ENCODE data around the gene UST. TPM values are rescaled to one million over a fixed set of nuclear protein-coding genes. Genes with fewer than 3 reads are reported as not detected.

The UST gene
- total RNA-seq, 4 donors from 2014 or later = 2.9 to 12.0 (median 5.7) TPM

DNA sequence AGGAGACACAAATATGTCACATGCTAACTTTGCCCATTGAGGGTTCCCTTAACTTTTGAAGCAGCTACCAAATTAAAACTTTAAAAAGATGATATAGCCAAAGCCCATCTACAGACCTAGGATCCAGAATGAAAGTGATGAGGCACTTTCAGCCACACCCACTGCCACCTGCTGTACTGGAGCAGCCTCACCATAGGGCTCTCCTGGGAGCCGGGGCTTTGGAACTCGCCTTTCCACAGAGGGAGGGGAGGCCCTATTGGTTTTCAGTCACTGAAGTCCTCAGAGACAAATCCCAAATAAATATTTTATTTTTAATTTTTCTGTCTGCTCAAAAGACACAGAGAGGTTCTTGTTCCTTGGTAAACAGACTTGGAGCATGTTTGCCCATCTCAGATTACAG lies 332.6 kb downstream of the UST start:
- H3K9me3 ChIP-seq = no peaks in the 10 kb centered on the region
- peak overlapping the region in 2 of 4 donors; percentile 2 to 67 for H3K27ac ChIP-seq
- peaks cover 0 to 11% (median 0%) of the 10 kb centered on the region in 3 donors for H3K36me3 ChIP-seq
- no peak overlapping the region for H3K4me3 ChIP-seq
- no peak for DNase-seq
- no peak for TF ChIP-seq CTCF (IDR thresholded peaks at IDR 0.05)
- 69 to 80% methylated on average over 2 of the region's 2 CpGs for WGBS, 2 donors
- no peaks in the 10 kb centered on the region for H3K27me3 ChIP-seq
- intact Hi-C loops (cut with DNase I) = no loop called here
- H3K4me1 ChIP-seq = peaks cover 0 to 29% (median 10%) of the 10 kb centered on the region in 3 donors

- 21 to 29% methylated on average over 5 to 6 of the region's 6 CpGs for WGBS, 2 donors
- no peak overlapping the region for H3K4me3 ChIP-seq
- no peak for TF ChIP-seq POLR2A (IDR thresholded peaks at IDR 0.05)
- TF ChIP-seq CTCF (IDR thresholded peaks at IDR 0.05) = no peak
- intact Hi-C loops (cut with DNase I) = loop anchor here (5.0 kb wide), 2 partner anchors 48 to 352 kb away; no protein-coding TSS in a partner anchor
- peaks cover 0 to 6% (median 0%) of the 10 kb centered on the region in 3 donors for H3K36me3 ChIP-seq
- peaks cover 0 to 29% (median 10%) of the 10 kb centered on the region in 3 donors for H3K4me1 ChIP-seq
- peak overlapping the region in 3 of 4 donors; percentile 7 to 70 (median 67) for H3K27ac ChIP-seq
- DNase-seq = no peak
- H3K27me3 ChIP-seq = no peaks in the 10 kb centered on the region
- H3K9me3 ChIP-seq = no peaks in the 10 kb centered on the region
Measured at GRCh38 chr6:149079911-149080491, 333.2 kb downstream of the UST start.

- H3K4me1 ChIP-seq = peaks cover 0 to 29% (median 10%) of the 10 kb centered on the region in 3 donors
- peak overlapping the region in 3 of 4 donors; percentile 7 to 70 (median 67) for H3K27ac ChIP-seq
- no peak for TF ChIP-seq CTCF (IDR thresholded peaks at IDR 0.05)
- TF ChIP-seq POLR2A (IDR thresholded peaks at IDR 0.05) = no peak
- H3K9me3 ChIP-seq = no peaks in the 10 kb centered on the region
- H3K36me3 ChIP-seq = peaks cover 0 to under 1% (median 0%) of the 10 kb centered on the region in 3 donors
- H3K27me3 ChIP-seq = no peaks in the 10 kb centered on the region
- intact Hi-C loops (cut with DNase I) = loop anchor here (5.0 kb wide), 2 partner anchors 48 to 352 kb away; no protein-coding TSS in a partner anchor
- 68 to 77% methylated on average over 4 to 5 of the region's 5 CpGs for WGBS, 2 donors
- H3K4me3 ChIP-seq = no peak overlapping the region
- DNase-seq = no peak
Measured at GRCh38 chr6:149080511-149080910, 333.7 kb downstream of the UST start.

DNA sequence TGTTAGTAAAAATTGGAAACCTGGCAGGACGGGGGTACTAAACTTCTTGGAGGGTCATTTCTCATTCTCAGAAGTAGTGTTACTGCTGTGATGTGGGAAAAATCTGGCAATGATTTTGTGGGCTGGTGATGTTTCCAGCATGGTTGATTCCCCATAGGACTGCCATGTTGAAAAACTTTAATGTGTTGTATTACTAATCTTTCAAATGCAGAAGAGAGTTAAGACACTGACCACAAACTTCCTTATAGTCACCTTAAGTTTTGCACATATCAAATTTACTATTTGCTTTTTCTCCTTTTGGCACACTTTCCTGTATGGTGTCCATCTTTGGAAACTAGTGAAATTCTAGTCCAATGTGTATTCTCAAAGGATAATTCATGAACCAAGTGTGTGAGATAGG lies 334.5 kb downstream of the UST start:
- Histone ChIP-seq H3K4me1 (peaks cover 0 to 29% (median 10%) of the 10 kb centered on the region in 3 donors), H3K36me3 (no peaks in the 10 kb centered on the region), H3K4me3 (no peak overlapping the region), H3K9me3 (no peaks in the 10 kb centered on the region), H3K27ac (no peak overlapping the region), H3K27me3 (no peaks in the 10 kb centered on the region)
- DNase-seq = no peak
- 86 to 100% methylated on average over 1 of the region's 1 CpG for WGBS, 2 donors
- TF ChIP-seq CTCF (IDR thresholded peaks at IDR 0.05) = no peak
- no peak for TF ChIP-seq POLR2A (IDR thresholded peaks at IDR 0.05)
- intact Hi-C loops (cut with DNase I) = loop anchor here (5.0 kb wide), 2 partner anchors 49 to 351 kb away; no protein-coding TSS in a partner anchor

GRCh38 chr6:149082320-149082719 lies 335.5 kb downstream of the UST start:
- H3K27me3 ChIP-seq = peaks cover 0 to 5% (median 0%) of the 10 kb centered on the region in 4 donors
- no peaks in the 10 kb centered on the region for H3K36me3 ChIP-seq
- no peak overlapping the region for H3K27ac ChIP-seq
- no peak overlapping the region for H3K4me3 ChIP-seq
- TF ChIP-seq CTCF (IDR thresholded peaks at IDR 0.05) (peak; percentile 62 to 86 (median 76)), POLR2A (IDR thresholded peaks at IDR 0.05) (no peak)
- intact Hi-C loops (cut with DNase I) = loop anchor here (5.0 kb wide), 2 partner anchors 50 to 350 kb away; no protein-coding TSS in a partner anchor
- DNase-seq = peak; percentile 5
- no peaks in the 10 kb centered on the region for H3K9me3 ChIP-seq
- peaks cover 0 to 29% (median 10%) of the 10 kb centered on the region in 3 donors for H3K4me1 ChIP-seq
- 28 to 29% methylated on average over 6 of the region's 6 CpGs for WGBS, 2 donors

Measured in esophagus squamous epithelium (tissue), 5 donors.